Femur (tissue), 1 donor: ENCODE measurements around the gene GGA3.
A peak's percentile ranks its signal among the peaks of the same experiment; 100 is the strongest.
"Not testable (repeated sequence)": the region's sequence is repeated elsewhere in the genome, so short reads cannot be mapped to it uniquely, and the experiment has no call there.

Experiments
- DNase-seq: peaks from one replicate; pipeline ENCODE4 v3.0.0-alpha.2; 2017

GGA3 gene

GRCh38 chr17:75271955-75272847 lies 10.8 kb upstream of the GGA3 start:
- no peak for DNase-seq

GRCh38 chr17:75271233-75271954 lies 10.0 kb upstream of the GGA3 start:
- DNase-seq, result peak; percentile 87

- no peak for DNase-seq
Measured at GRCh38 chr17:75270966-75271232, 9.5 kb upstream of the GGA3 start, which contains the start of gene MIF4GD. MIF4GD (minus strand) TSS chr17:75271231; CDS start chr17:75270195, 1,036 bp downstream.

- peak; percentile 78 for DNase-seq
Measured at GRCh38 chr17:75270218-75270965, 9.0 kb upstream of the GGA3 start.

GRCh38 chr17:75269844-75270217 lies 8.4 kb upstream of the GGA3 start:
- no peak for DNase-seq

- no peak for DNase-seq
Measured at GRCh38 chr17:75267411-75268232, 6.2 kb upstream of the GGA3 start.

- DNase-seq, result peak; percentile 31
Measured at GRCh38 chr17:75267153-75267410, 5.7 kb upstream of the GGA3 start.

GRCh38 chr17:75266316-75267152 lies 5.1 kb upstream of the GGA3 start:
- peak; percentile 60 for DNase-seq

GRCh38 chr17:75265614-75266315 lies 4.4 kb upstream of the GGA3 start:
- no peak for DNase-seq

GRCh38 chr17:75263055-75263454 lies 1.6 kb upstream of the GGA3 start:
- DNase-seq, result no peak

- DNase-seq, result peak; percentile 28
Measured at GRCh38 chr17:75262112-75262606, 753 bp upstream of the GGA3 start.

GRCh38 chr17:75260641-75261335 lies 618 bp downstream of the GGA3 start:
- no peak for DNase-seq

GRCh38 chr17:75257228-75257627 lies 4.2 kb downstream of the GGA3 start:
- not testable (repeated sequence) for DNase-seq

- DNase-seq, result not testable (repeated sequence)
Measured at GRCh38 chr17:75255954-75256698, 5.3 kb downstream of the GGA3 start.

GRCh38 chr17:75252039-75252816 lies 9.2 kb downstream of the GGA3 start:
- DNase-seq, result no peak

GRCh38 chr17:75250009-75250471 lies 11.4 kb downstream of the GGA3 start:
- DNase-seq, result no peak

GRCh38 chr17:75249564-75249963 lies 11.8 kb downstream of the GGA3 start:
- no peak for DNase-seq

GRCh38 chr17:75246404-75246803 lies 15.0 kb downstream of the GGA3 start:
- no peak for DNase-seq

GRCh38 chr17:75245011-75245410 lies 16.4 kb downstream of the GGA3 start:
- DNase-seq, result no peak
